K562 (cell line): ENCODE data around the gene ORAI3. TPM values are rescaled to one million over a fixed set of nuclear protein-coding genes. Genes with fewer than 3 reads are reported as not detected.

Experiments
- ATAC-seq: fragments of 200-7000 bp; cut with Tn5 transposase; 3 replicates; pipeline ENCODE4 v1.9.1; 2020; ENCODE audit warnings: moderate library complexity
- BruUV-seq: library from RNA; stranded (reverse); fragments of 400-500 nt; replicated peaks from 2 replicates; lab custom pipeline; 2021; lab: Mats Ljungman, UMichigan
- CTCF ChIA-PET: fragments of 300-600 bp; formaldehyde crosslinking; extraction: SDS; loops from one replicate; lab custom pipeline; 2021; ENCODE audit warnings: low intra/inter-chr PET ratio; lab: Yijun Ruan, JAX
- POLR2A ChIA-PET: fragments of 300-600, 350-650 bp; sonication (Branson Sonifier 250); formaldehyde crosslinking; extraction: SDS; loops from one replicate; lab custom pipeline; 2021; ENCODE audit warnings: antibody characterized with exemption, inconsistent platforms; lab: Yijun Ruan, JAX
- DNase-seq, 4 experiments: peaks; one replicate each; pipeline versions ENCODE4 v3.0.0 to v3.0.0-alpha.2; 2011 to 2018; ENCODE audit warnings: low spot score in 3 of 4, mixed read lengths in 3 of 4; ENCODE audit errors: extremely low read depth in 1 of 4
- FAIRE-seq: peaks from 2 replicates; lab custom pipeline; 2011; peaks lifted over from hg19 to GRCh38; lab: Jason Lieb, UNC
- H2AFZ ChIP-seq: 2 replicates; pipeline ENCODE4 v1.6.0; 2011; ENCODE audit warnings: low read depth, low read length, control low read depth, inconsistent platforms
- H3K27ac ChIP-seq: fragments of 200-600 bp; 3 replicates; pipeline ENCODE4 v1.8.0; 2011; ENCODE audit warnings: low read depth, mild to moderate bottlenecking, control low read depth, inconsistent platforms, low read length, moderate library complexity, mixed read lengths; ENCODE audit errors: extremely low read depth
- H3K27me3 ChIP-seq, 2 experiments: fragments of 300-600 bp in 1 of 2; 2 replicates in 1 of 2; 3 replicates in 1 of 2; pipeline versions ENCODE4 v1.6.0 to v1.8.0; 2011; ENCODE audit warnings: inconsistent platforms in 2 of 2, low read length in 2 of 2, mild to moderate bottlenecking in 1 of 2, mixed read lengths in 1 of 2, moderate library complexity in 1 of 2; ENCODE audit not compliant: control insufficient read depth in 2 of 2, insufficient read depth in 2 of 2
- H3K36me3 ChIP-seq: fragments of 300-600 bp; 3 replicates; pipeline ENCODE4 v1.8.0; 2011; ENCODE audit warnings: mild to moderate bottlenecking, low read length, inconsistent platforms; ENCODE audit not compliant: control insufficient read depth, insufficient read depth
- H3K4me1 ChIP-seq, 2 experiments: fragments of 200-600 bp in 1 of 2; replicated peaks in 1 of 2; 2 replicates in 1 of 2; 3 replicates in 1 of 2; pipeline versions ENCODE4 v1.5.1 to v1.8.0; 2011; ENCODE audit warnings: inconsistent platforms in 2 of 2, low read length in 2 of 2, mild to moderate bottlenecking in 1 of 2, mixed read lengths in 1 of 2, moderate library complexity in 1 of 2; ENCODE audit not compliant: control insufficient read depth in 2 of 2, insufficient read depth in 2 of 2
- H3K4me2 ChIP-seq: 2 replicates; pipeline ENCODE4 v1.6.1; 2011; ENCODE audit warnings: low read length, control low read depth, inconsistent platforms, mixed read lengths; ENCODE audit not compliant: insufficient read depth
- H3K4me3 ChIP-seq: fragments of 200-600 bp; sonication (generic), shearing (Covaris generic); 2 replicates; pipeline ENCODE4 v1.5.1; 2016; ENCODE audit warnings: control low read depth, inconsistent platforms
- H3K79me2 ChIP-seq: fragments of 200-600 bp; 3 replicates; pipeline ENCODE4 v1.8.0; 2011; ENCODE audit warnings: low read length, inconsistent platforms; ENCODE audit not compliant: control insufficient read depth, insufficient read depth
- H3K9ac ChIP-seq, 2 experiments: 2 replicates each; pipeline versions ENCODE4 v1.6.0 to v1.6.1; 2011; ENCODE audit warnings: low read depth in 2 of 2, low read length in 2 of 2, control low read depth in 1 of 2, inconsistent platforms in 1 of 2, mild to moderate bottlenecking in 1 of 2, mixed read lengths in 1 of 2; ENCODE audit not compliant: insufficient read depth in 1 of 2
- H3K9me1 ChIP-seq: one replicate; pipeline ENCODE4 v1.6.0; 2011; ENCODE audit warnings: inconsistent platforms, mild to moderate bottlenecking, low read length, moderate library complexity; ENCODE audit not compliant: control insufficient read depth, insufficient read depth
- H3K9me3 ChIP-seq: replicated peaks from 2 replicates; pipeline ENCODE4 v1.5.1; 2011; ENCODE audit warnings: low read depth, low read length, inconsistent platforms; ENCODE audit not compliant: control insufficient read depth, insufficient read depth
- H4K20me1 ChIP-seq: replicated peaks from 2 replicates; pipeline ENCODE4 v1.6.1; 2011; ENCODE audit warnings: low read length, inconsistent platforms, mixed read lengths; ENCODE audit not compliant: control insufficient read depth, insufficient read depth
- BCL6 ChIP-seq: fragments of 250-450 bp; sonication (Bioruptor Pico); IDR thresholded peaks from 2 replicates; pipeline ENCODE4 v1.4.0; 2020
- EP300 ChIP-seq: IDR thresholded peaks from 2 replicates; pipeline ENCODE4 v1.6.1; 2012; ENCODE audit warnings: low read length, improper control_type of control experiment
- POLR2G ChIP-seq: fragments of 200-400 bp; formaldehyde crosslinking; IDR thresholded peaks from 2 replicates; pipeline ENCODE4 v1.6.1; 2017; ENCODE audit warnings: low read depth, mild to moderate bottlenecking, antibody characterized with exemption, low read length, moderate library complexity
- RBFOX2 ChIP-seq: fragments of 200-400 bp; formaldehyde crosslinking; IDR thresholded peaks from 2 replicates; pipeline ENCODE4 v1.6.1; 2017; ENCODE audit warnings: low read depth, mild to moderate bottlenecking, low read length, moderate library complexity
- THAP12 ChIP-seq: fragments of 250-450 bp; sonication (Bioruptor Pico); IDR thresholded peaks from 2 replicates; pipeline ENCODE4 v1.9.0; 2021; ENCODE audit warnings: mild to moderate bottlenecking, inconsistent platforms
- WGBS: fragments of 100-300 bp; shearing (Covaris generic); methylation state at CpG from one replicate; pipeline ENCODE4 v1.1.6; 2016; ENCODE audit warnings: low coverage, mixed read lengths; ENCODE audit not compliant: insufficient coverage; ENCODE audit errors: missing lambda C conversion rate; 5-methylcytosine and 5-hydroxymethylcytosine counted together
- in situ Hi-C: fragments of 300-500 bp; cut with MboI; formaldehyde crosslinking; loops from 4 replicates; pipeline ENCODE4 v1.15.0; 2018; ENCODE audit warnings: inconsistent platforms, mixed read lengths
- intact Hi-C: fragments of 100-400 bp; cut with micrococcal nuclease; formaldehyde crosslinking; loops from 2 replicates; pipeline ENCODE4 v1.14.2; 2022
- polyA plus RNA-seq, 8 experiments: library from polyadenylated mRNA; depleted of rRNA in 4 of 8; stranded (reverse) in 5 of 8; unstranded in 3 of 8; fragments of >200 nt; fragmentation: Nextera tagmentation in 2 of 8; fragmentation: Illumina TruSeq in 1 of 8; extraction: Ambion mirVana in 2 of 8; extraction: Trizol in 1 of 8; gene quantifications; 2 replicates each; pipeline versions ENCODE4 v1.2.1 to v1.2.3, GENCODE V29; 2011 to 2014; ENCODE audit warnings: inconsistent platforms in 1 of 8, missing spikeins in 1 of 8
- total RNA-seq, 7 experiments: library from RNA; depleted of rRNA in 6 of 7; stranded (reverse); fragments of >200 nt in 6 of 7; fragmentation: Illumina TruSeq in 2 of 7; extraction: Trizol in 2 of 7; gene quantifications; 2 replicates each; pipeline versions ENCODE4 v1.2.1 to v1.2.3, GENCODE V29; 2011 to 2021; ENCODE audit warnings: low replicate concordance in 1 of 7

Gene ORAI3
- total and polyA plus RNA-seq, 9 of the 15 experiments (the other 6 are each of a cell fraction or from before 2014, with no cell fraction given): 4.9 to 23.3 (median 14.1) TPM

GRCh38 chr16:30987581-30988190, 38.8 kb downstream of the ORAI3 start:
- no peak overlapping the region for H3K4me3 ChIP-seq
- H2AFZ ChIP-seq: no peak overlapping the region
- in situ Hi-C loops: loop anchor here (10.0 to 25.0 kb wide), 2 partner anchors 307 to 450 kb away; partner anchors contain the start of genes COX6A2 and ZNF843
- H3K27ac ChIP-seq: no peak overlapping the region
- CTCF ChIA-PET: no interaction called here
- intact Hi-C loops: loop anchor here (10.0 kb wide), 2 partner anchors 157 to 307 kb away; no protein-coding TSS in a partner anchor
- no peak overlapping the region for H3K4me2 ChIP-seq
- WGBS: 95% methylated on average over 22 of the region's 30 CpGs
- POLR2A ChIA-PET: interaction anchor here (0.7 to 1.0 kb wide), 3 partner anchors 10 to 461 kb away, joined by 3 read pairs; no protein-coding TSS in a partner anchor
- H3K9me1 ChIP-seq: peaks cover 2% of the 10 kb centered on the region
- H3K9me3 ChIP-seq: no peaks in the 10 kb centered on the region
- no TSS peak for BruUV-seq
- ATAC-seq: no peak
- peak overlapping the region in 1 of 2 experiments; percentile 18; a peak in 1 of 4 replicates for H3K9ac ChIP-seq
- FAIRE-seq: no peak
- H3K27me3 ChIP-seq: no peaks in the 10 kb centered on the region
- TF ChIP-seq RBFOX2: peak; percentile 47; the same call in 1 of the 2 replicates
- peak; percentile 18; the same call in 1 of the 2 replicates for TF ChIP-seq POLR2G
- TF ChIP-seq BCL6: no peak
- TF ChIP-seq EP300: no peak
- no peak for TF ChIP-seq THAP12 (CRISPR knock-in tag)
- no peak for DNase-seq
- peaks cover 15 to 74% of the 10 kb centered on the region in 2 experiments for H3K4me1 ChIP-seq
- H3K36me3 ChIP-seq: peaks cover 41% of the 10 kb centered on the region; the same call in 1 of the 3 replicates
- peaks cover 15% of the 10 kb centered on the region for H3K79me2 ChIP-seq
- H4K20me1 ChIP-seq: no peaks in the 10 kb centered on the region; the same call in none of the 2 replicates
